PC-3 (cell line): ENCODE data around the gene ABCD4. TPM values are rescaled to one million over a fixed set of nuclear protein-coding genes. Genes with fewer than 3 reads are reported as not detected.
A peak's percentile ranks its signal among the peaks of the same experiment; 100 is the strongest.
"Not testable (repeated sequence)": the region's sequence is repeated elsewhere in the genome, so short reads cannot be mapped to it uniquely, and the experiment has no call there.

Experiments used
- ATAC-seq: fragments of 200-7000 bp; cut with Tn5 transposase; 2 replicates; pipeline ENCODE4 v1.9.1; 2020; ENCODE audit warnings: mild to moderate bottlenecking, moderate library complexity
- BruUV-seq: library from RNA; stranded (reverse); fragments of 400-500 nt; replicated peaks from 2 replicates; lab custom pipeline; 2021; lab: Mats Ljungman, UMichigan
- CTCF ChIA-PET: fragments of 300-600 bp; sonication (Branson Sonifier 250); formaldehyde crosslinking; loops from one replicate; lab custom pipeline; 2022; ENCODE audit warnings: antibody characterized with exemption; lab: Charles Lee
- POLR2A ChIA-PET: fragments of 300-600 bp; sonication (Branson Sonifier 250); formaldehyde crosslinking; loops from one replicate; lab custom pipeline; 2022; ENCODE audit warnings: antibody characterized with exemption; ENCODE audit not compliant: unreplicated experiment; lab: Charles Lee
- DNase-seq: peaks from one replicate; pipeline ENCODE4 v3.0.0-alpha.2; 2015
- H2AFZ ChIP-seq: fragments of 300-600 bp; sonication (generic); 2 replicates; pipeline ENCODE4 v1.6.0; 2016; ENCODE audit warnings: antibody characterized with exemption, low read length
- H3F3A ChIP-seq: fragments of 300-600 bp; sonication (generic); one replicate; pipeline ENCODE4 v1.6.0; 2017; ENCODE audit warnings: antibody characterized with exemption, low read length, control low read depth, mild to moderate bottlenecking; ENCODE audit not compliant: unreplicated experiment
- H3K27ac ChIP-seq: fragments of 300-600 bp; sonication (generic); 2 replicates; pipeline ENCODE4 v1.5.1; 2016; ENCODE audit warnings: mild to moderate bottlenecking, low read length
- H3K27me3 ChIP-seq: fragments of 300-600 bp; sonication (generic); 2 replicates; pipeline ENCODE4 v1.6.1; 2016; ENCODE audit warnings: low read length, mixed read lengths
- H3K36me3 ChIP-seq: fragments of 300-600 bp; sonication (generic); 2 replicates; pipeline ENCODE4 v1.6.1; 2016; ENCODE audit warnings: low read depth, mixed run types, low read length, mixed read lengths
- H3K4me1 ChIP-seq: fragments of 300-600 bp; sonication (generic); 2 replicates; pipeline ENCODE4 v1.5.1; 2016; ENCODE audit warnings: low read length; ENCODE audit not compliant: insufficient read depth
- H3K4me2 ChIP-seq: fragments of 300-600 bp; sonication (generic); 2 replicates; pipeline ENCODE4 v1.6.0; 2016; ENCODE audit warnings: low read length
- H3K4me3 ChIP-seq: fragments of 300-600 bp; sonication (generic); 2 replicates; pipeline ENCODE4 v1.5.1; 2016; ENCODE audit warnings: mild to moderate bottlenecking, low read length, mixed read lengths
- H3K79me2 ChIP-seq: fragments of 300-600 bp; sonication (generic); 2 replicates; pipeline ENCODE4 v1.6.1; 2017; ENCODE audit warnings: low read length, mixed read lengths
- H3K9ac ChIP-seq: fragments of 300-600 bp; sonication (generic); 2 replicates; pipeline ENCODE4 v1.6.0; 2016; ENCODE audit warnings: mild to moderate bottlenecking, low read length
- H3K9me2 ChIP-seq: fragments of 300-600 bp; sonication (generic); replicated peaks from 2 replicates; pipeline ENCODE4 v1.6.1; 2016; ENCODE audit warnings: mixed run types, low read length, mixed read lengths
- H3K9me3 ChIP-seq: fragments of 300-600 bp; sonication (generic); 2 replicates; pipeline ENCODE4 v1.6.1; 2016; ENCODE audit warnings: low read length, mixed read lengths
- H4K20me1 ChIP-seq: fragments of 300-600 bp; sonication (generic); 2 replicates; pipeline ENCODE4 v1.6.1; 2016; ENCODE audit warnings: low read length, mixed read lengths
- EZH2 ChIP-seq: fragments of 300-600 bp; sonication (generic); IDR thresholded peaks from one replicate; pipeline ENCODE4 v1.6.1; 2017; ENCODE audit warnings: antibody characterized with exemption, mild to moderate bottlenecking, low read length; ENCODE audit not compliant: unreplicated experiment
- EZH2phosphoT487 ChIP-seq: fragments of 300-600 bp; sonication (generic); IDR thresholded peaks from 2 replicates; pipeline ENCODE4 v1.6.1; 2018; ENCODE audit warnings: mild to moderate bottlenecking, antibody characterized with exemption, low read length, borderline replicate concordance
- intact Hi-C: fragments of 100-400 bp; cut with micrococcal nuclease; formaldehyde crosslinking; loops from 2 replicates; pipeline ENCODE4 v1.9.0; 2023
- total RNA-seq: library from RNA; depleted of rRNA; stranded (reverse); fragments of >200 nt; gene quantifications from 2 replicates; pipeline ENCODE4 v1.2.3, GENCODE V29; 2014
- TF ChIP-seq, protein P1 (sequence below): fragments of 300-600 bp; sonication (generic); conservative IDR thresholded peaks from 2 replicates; pipeline ENCODE4 v1.5.1; 2017; ENCODE audit warnings: antibody characterized with exemption, low read depth, mild to moderate bottlenecking, low read length

ABCD4 gene
- total RNA-seq, 1 experiment from 2014 or later = 27.1 TPM

- CTCF ChIA-PET = no interaction called here
- intact Hi-C loops = no loop called here
- Histone ChIP-seq H3K9ac (no peak overlapping the region), H3K4me1 (peaks cover 11% of the 10 kb centered on the region; the same call in 1 of the 2 replicates), H2AFZ (no peak overlapping the region), H3K4me2 (no peak overlapping the region), H3K27ac (no peak overlapping the region), H3K4me3 (no peak overlapping the region), H3F3A (no peaks in the 10 kb centered on the region), H3K27me3 (no peaks in the 10 kb centered on the region), H3K36me3 (no peaks in the 10 kb centered on the region), H3K9me2 (no peaks in the 10 kb centered on the region), H3K9me3 (no peaks in the 10 kb centered on the region), H3K79me2 (no peaks in the 10 kb centered on the region), H4K20me1 (no peaks in the 10 kb centered on the region)
- BruUV-seq = no TSS peak
- TF ChIP-seq, protein P1, sequence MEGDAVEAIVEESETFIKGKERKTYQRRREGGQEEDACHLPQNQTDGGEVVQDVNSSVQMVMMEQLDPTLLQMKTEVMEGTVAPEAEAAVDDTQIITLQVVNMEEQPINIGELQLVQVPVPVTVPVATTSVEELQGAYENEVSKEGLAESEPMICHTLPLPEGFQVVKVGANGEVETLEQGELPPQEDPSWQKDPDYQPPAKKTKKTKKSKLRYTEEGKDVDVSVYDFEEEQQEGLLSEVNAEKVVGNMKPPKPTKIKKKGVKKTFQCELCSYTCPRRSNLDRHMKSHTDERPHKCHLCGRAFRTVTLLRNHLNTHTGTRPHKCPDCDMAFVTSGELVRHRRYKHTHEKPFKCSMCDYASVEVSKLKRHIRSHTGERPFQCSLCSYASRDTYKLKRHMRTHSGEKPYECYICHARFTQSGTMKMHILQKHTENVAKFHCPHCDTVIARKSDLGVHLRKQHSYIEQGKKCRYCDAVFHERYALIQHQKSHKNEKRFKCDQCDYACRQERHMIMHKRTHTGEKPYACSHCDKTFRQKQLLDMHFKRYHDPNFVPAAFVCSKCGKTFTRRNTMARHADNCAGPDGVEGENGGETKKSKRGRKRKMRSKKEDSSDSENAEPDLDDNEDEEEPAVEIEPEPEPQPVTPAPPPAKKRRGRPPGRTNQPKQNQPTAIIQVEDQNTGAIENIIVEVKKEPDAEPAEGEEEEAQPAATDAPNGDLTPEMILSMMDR = no peak
- TF ChIP-seq EZH2 = no peak
- no peak for TF ChIP-seq EZH2phosphoT487
- POLR2A ChIA-PET = no interaction called here
- DNase-seq (no peak), ATAC-seq (no peak)
These were observed 31.4 kb downstream of the ABCD4 start for GRCh38 chr14:74271365-74271764.

GRCh38 chr14:74270382-74271177 lies 32.2 kb downstream of the ABCD4 start:
- CTCF ChIA-PET = interaction anchor here (0.7 kb wide), 1 partner anchor 1053 kb away, joined by 9 read pairs; no protein-coding TSS in a partner anchor
- Histone ChIP-seq H3K27ac (peak overlapping the region; percentile 4), H3K4me2 (peak overlapping the region; percentile 3; the same call in 1 of the 2 replicates)

GRCh38 chr14:74267588-74267987 lies 35.1 kb downstream of the ABCD4 start:
- ATAC-seq = no peak
- no peaks in the 10 kb centered on the region for H3K27me3 ChIP-seq
- no peaks in the 10 kb centered on the region for H3K9me2 ChIP-seq
- no peaks in the 10 kb centered on the region for H3K79me2 ChIP-seq
- no peaks in the 10 kb centered on the region for H3K36me3 ChIP-seq
- no peaks in the 10 kb centered on the region for H4K20me1 ChIP-seq
- intact Hi-C loops = no loop called here
- no peak overlapping the region for H2AFZ ChIP-seq
- ChIA-PET CTCF (no interaction called here), POLR2A (no interaction called here)
- TF ChIP-seq EZH2phosphoT487 = no peak
- TF ChIP-seq, protein P1 = no peak
- no peak for TF ChIP-seq EZH2
- H3K4me3 ChIP-seq = no peak overlapping the region
- no TSS peak for BruUV-seq
- H3K9me3 ChIP-seq = no peaks in the 10 kb centered on the region
- H3F3A ChIP-seq = no peaks in the 10 kb centered on the region
- peaks cover 11% of the 10 kb centered on the region; the same call in 1 of the 2 replicates for H3K4me1 ChIP-seq
- H3K9ac ChIP-seq = no peak overlapping the region
- no peak overlapping the region for H3K27ac ChIP-seq
- H3K4me2 ChIP-seq = no peak overlapping the region
- no peak for DNase-seq

More at GRCh38 chr14:74270382-74271177, 32.2 kb downstream of the ABCD4 start:
- POLR2A ChIA-PET, intact Hi-C loops, H3K9ac ChIP-seq, BruUV-seq, H2AFZ ChIP-seq, H3K9me3 ChIP-seq, H3F3A ChIP-seq, H4K20me1 ChIP-seq, H3K36me3 ChIP-seq, H3K79me2 ChIP-seq, H3K4me3 ChIP-seq, H3K27me3 ChIP-seq, H3K9me2 ChIP-seq: not testable (repeated sequence)
- DNase-seq (peak; percentile 79), ATAC-seq (peak; percentile 48)
- peaks cover 11% of the 10 kb centered on the region; the same call in 1 of the 2 replicates for H3K4me1 ChIP-seq
